Measurements from ENCODE around the gene IL1R1. TPM values are rescaled to one million over a fixed set of nuclear protein-coding genes. Genes with fewer than 3 reads are reported as not detected.

Gene IL1R1
- total RNA-seq, 1 donor, result 89.8 TPM

GRCh38 chr2:102112271-102112670, 30.3 kb upstream of the IL1R1 start:
- H3K27me3 ChIP-seq (ENCODE audit: insufficient read depth, low read length), result no peaks in the 10 kb centered on the region
- H3K27ac ChIP-seq (ENCODE audit: low read depth, low read length), result peak overlapping the region; percentile 99
- no peak overlapping the region for H2AFZ ChIP-seq (ENCODE audit: low read length)
- H3K4me3 ChIP-seq (ENCODE audit: insufficient read depth, low read length), result no peak overlapping the region
- no peaks in the 10 kb centered on the region for H4K20me1 ChIP-seq (ENCODE audit: insufficient read depth, low read length)
- peak; percentile 17 for DNase-seq (ENCODE audit: insufficient read length, low spot score, missing footprints)
- H3K4me2 ChIP-seq (ENCODE audit: insufficient read depth, low read length), result no peak overlapping the region
- no peak for TF ChIP-seq CTCF (IDR thresholded peaks at IDR 0.05; ENCODE audit: extremely low read depth, low read depth, low read length)
- H3K4me1 ChIP-seq (ENCODE audit: insufficient read depth, low read length), result peaks cover 65% of the 10 kb centered on the region
- no peaks in the 10 kb centered on the region for H3K9me3 ChIP-seq (ENCODE audit: low read depth, low read length)
- no peaks in the 10 kb centered on the region for H3K79me2 ChIP-seq (ENCODE audit: insufficient read depth, low read length)
- H3K36me3 ChIP-seq (ENCODE audit: insufficient read depth, low read length), result peaks cover 4% of the 10 kb centered on the region

GRCh38 chr2:102112692-102113665, 29.6 kb upstream of the IL1R1 start:
- peaks cover 66% of the 10 kb centered on the region for H3K4me1 ChIP-seq (ENCODE audit: insufficient read depth, low read length)
- peaks cover 4% of the 10 kb centered on the region for H3K36me3 ChIP-seq (ENCODE audit: insufficient read depth, low read length)
- H3K27me3 ChIP-seq (ENCODE audit: insufficient read depth, low read length), result no peaks in the 10 kb centered on the region
- no peaks in the 10 kb centered on the region for H4K20me1 ChIP-seq (ENCODE audit: insufficient read depth, low read length)
- H2AFZ ChIP-seq (ENCODE audit: low read length), result no peak overlapping the region
- H3K9me3 ChIP-seq (ENCODE audit: low read depth, low read length), result no peaks in the 10 kb centered on the region
- H3K79me2 ChIP-seq (ENCODE audit: insufficient read depth, low read length), result no peaks in the 10 kb centered on the region
- peak overlapping the region; percentile 99 for H3K27ac ChIP-seq (ENCODE audit: low read depth, low read length)
- DNase-seq (ENCODE audit: insufficient read length, low spot score, missing footprints), result peak; percentile 85
- peak overlapping the region; percentile 10 for H3K4me3 ChIP-seq (ENCODE audit: insufficient read depth, low read length)
- peak overlapping the region; percentile 40 for H3K4me2 ChIP-seq (ENCODE audit: insufficient read depth, low read length)
- TF ChIP-seq CTCF (IDR thresholded peaks at IDR 0.05; ENCODE audit: extremely low read depth, low read depth, low read length), result peak; percentile 31

GRCh38 chr2:102114290-102114721, 28.2 kb upstream of the IL1R1 start:
- peak; percentile 77 for DNase-seq (ENCODE audit: insufficient read length, low spot score, missing footprints)
- Histone ChIP-seq H2AFZ (ENCODE audit: low read length) (no peak overlapping the region), H3K4me2 (ENCODE audit: insufficient read depth, low read length) (peak overlapping the region; percentile 45)

More at GRCh38 chr2:102114290-102114721, 28.2 kb upstream of the IL1R1 start:
- H3K4me3 ChIP-seq (ENCODE audit: insufficient read depth, low read length), result no peak overlapping the region
- H3K27ac ChIP-seq (ENCODE audit: low read depth, low read length), result peak overlapping the region; percentile 99
- no peaks in the 10 kb centered on the region for H3K9me3 ChIP-seq (ENCODE audit: low read depth, low read length)
- TF ChIP-seq CTCF (IDR thresholded peaks at IDR 0.05; ENCODE audit: extremely low read depth, low read depth, low read length), result no peak
- H3K36me3 ChIP-seq (ENCODE audit: insufficient read depth, low read length), result peaks cover 4% of the 10 kb centered on the region
- peaks cover 56% of the 10 kb centered on the region for H3K4me1 ChIP-seq (ENCODE audit: insufficient read depth, low read length)
- H3K27me3 ChIP-seq (ENCODE audit: insufficient read depth, low read length), result no peaks in the 10 kb centered on the region
- no peaks in the 10 kb centered on the region for H3K79me2 ChIP-seq (ENCODE audit: insufficient read depth, low read length)
- no peaks in the 10 kb centered on the region for H4K20me1 ChIP-seq (ENCODE audit: insufficient read depth, low read length)

All from osteoblast (primary cell).